SU-DHL-6 (cell line): Measurements from ENCODE around the gene MBD4.

Source experiments
- CTCF ChIP-seq: fragments of 200-600 bp; sonication (generic); IDR thresholded peaks from one replicate; pipeline ENCODE4 v1.5.1; 2017; ENCODE audit warnings: antibody characterized with exemption, mild to moderate bottlenecking, low read length, moderate library complexity; ENCODE audit not compliant: insufficient read depth, poor library complexity, severe bottlenecking
- EZH2phosphoT487 ChIP-seq: fragments of 200-600 bp; sonication (generic), shearing (Covaris generic); conservative IDR thresholded peaks from 2 replicates; pipeline ENCODE4 v1.6.1; 2018; ENCODE audit warnings: mild to moderate bottlenecking, antibody characterized with exemption, low read length, moderate library complexity, mixed read lengths

GRCh38 chr3:129393271-129393670 is 46.5 kb downstream of the MBD4 start:
- TF ChIP-seq EZH2phosphoT487 (no peak), CTCF (no peak)
